ENCODE measurements around the gene TMEM39A.

Gene TMEM39A

GRCh38 chr3:119380697-119381096 is 82.7 kb downstream of the TMEM39A start:
- no peak for TF ChIP-seq CTCF (IDR thresholded peaks at IDR 0.05; ENCODE audit: borderline replicate concordance, insufficient read depth, low read depth, low read length)
- H3K4me3 ChIP-seq (ENCODE audit: low read depth, low read length) = no peak overlapping the region
